H1 (cell line): ENCODE data around the gene UBE3C. TPM values are rescaled to one million over a fixed set of nuclear protein-coding genes. Genes with fewer than 3 reads are reported as not detected.

ENCODE experiments used
- CTCF ChIA-PET: fragments of 300-600 bp; sonication (Branson Sonifier 250); formaldehyde crosslinking; loops from one replicate; lab custom pipeline; 2021; ENCODE audit not compliant: partially characterized antibody; lab: Charles Lee
- POLR2A ChIA-PET: fragments of 300-600 bp; sonication (Branson Sonifier 250); formaldehyde crosslinking; loops from one replicate; lab custom pipeline; 2021; ENCODE audit warnings: inconsistent platforms; ENCODE audit not compliant: partially characterized antibody; lab: Charles Lee
- DNase-seq, 2 experiments: peaks; one replicate each; pipeline versions ENCODE4 v3.0.0 to v3.0.0-alpha.2; 2010 to 2022; ENCODE audit warnings: low spot score in 2 of 2, low read depth in 1 of 2, mixed read lengths in 1 of 2
- FAIRE-seq: peaks from 2 replicates; lab custom pipeline; 2011; peaks lifted over from hg19 to GRCh38; lab: Jason Lieb, UNC
- H2AFZ ChIP-seq: 2 replicates; pipeline ENCODE4 v1.8.1; 2012; ENCODE audit warnings: low read length, inconsistent platforms
- H2AK5ac ChIP-seq: 2 replicates; pipeline ENCODE4 v1.6.1; 2013; ENCODE audit warnings: low read depth, low read length
- H2BK120ac ChIP-seq: replicated peaks from 2 replicates; pipeline ENCODE3; 2013; ENCODE audit warnings: low read depth, low read length, inconsistent platforms
- H2BK12ac ChIP-seq: 2 replicates; pipeline ENCODE4 v1.6.1; 2013; ENCODE audit warnings: low read depth, low read length
- H2BK15ac ChIP-seq: 2 replicates; pipeline ENCODE4 v1.6.1; 2013; ENCODE audit warnings: low read length
- H2BK20ac ChIP-seq: 2 replicates; pipeline ENCODE4 v1.6.1; 2013; ENCODE audit warnings: low read length
- H2BK5ac ChIP-seq: 2 replicates; pipeline ENCODE4 v1.6.1; 2013; ENCODE audit warnings: low read depth, low read length
- H3K14ac ChIP-seq: 2 replicates; pipeline ENCODE4 v1.6.1; 2013; ENCODE audit warnings: inconsistent platforms; ENCODE audit not compliant: insufficient read length
- H3K18ac ChIP-seq: 2 replicates; pipeline ENCODE4 v1.6.1; 2013; ENCODE audit warnings: low read length; ENCODE audit errors: extremely low read depth
- H3K23ac ChIP-seq: 2 replicates; pipeline ENCODE4 v1.6.1; 2013; ENCODE audit warnings: inconsistent platforms; ENCODE audit not compliant: insufficient read length
- H3K23me2 ChIP-seq: 2 replicates; pipeline ENCODE4 v1.6.1; 2013; ENCODE audit warnings: low read depth, low read length
- H3K27ac ChIP-seq: 2 replicates; pipeline ENCODE4 v1.6.1; 2011; ENCODE audit warnings: low read depth, low read length, inconsistent platforms
- H3K27me3 ChIP-seq, 4 experiments: replicated peaks in 1 of 4; 1 replicate in 1 of 4; 2 replicates in 3 of 4; pipeline versions ENCODE4 v1.6.1 to v1.8.1; 2011 to 2013; ENCODE audit warnings: low read length in 3 of 4, mild to moderate bottlenecking in 3 of 4, inconsistent platforms in 2 of 4, mixed read lengths in 2 of 4, moderate library complexity in 1 of 4; ENCODE audit not compliant: control insufficient read depth in 3 of 4, insufficient read depth in 3 of 4; ENCODE audit errors: extremely low read depth in 1 of 4
- H3K36me3 ChIP-seq, 4 experiments: 2 replicates each; pipeline versions ENCODE4 v1.6.1 to v1.8.1; 2011 to 2013; ENCODE audit warnings: mild to moderate bottlenecking in 4 of 4, low read length in 3 of 4, moderate library complexity in 2 of 4, control low read depth in 1 of 4, inconsistent platforms in 1 of 4; ENCODE audit not compliant: insufficient read depth in 4 of 4, control insufficient read depth in 2 of 4
- H3K4ac ChIP-seq: replicated peaks from 2 replicates; pipeline ENCODE3; 2013; ENCODE audit warnings: low read length, low read depth, mixed read lengths, inconsistent platforms; ENCODE audit not compliant: insufficient read length
- H3K4me1 ChIP-seq, 4 experiments: replicated peaks in 1 of 4; 1 replicate in 1 of 4; 2 replicates in 3 of 4; pipeline versions ENCODE4 v1.6.1 to v1.8.1; 2011 to 2013; ENCODE audit warnings: low read length in 3 of 4, inconsistent platforms in 2 of 4, mixed read lengths in 1 of 4; ENCODE audit not compliant: insufficient read depth in 4 of 4, control insufficient read depth in 3 of 4
- H3K4me2 ChIP-seq, 2 experiments: 2 replicates each; pipeline versions ENCODE4 v1.6.1 to v1.8.1; 2011 to 2013; ENCODE audit warnings: low read depth in 2 of 2, low read length in 2 of 2, control low read depth in 1 of 2, inconsistent platforms in 1 of 2, mild to moderate bottlenecking in 1 of 2; ENCODE audit not compliant: insufficient read depth in 1 of 2
- H3K4me3 ChIP-seq, 4 experiments: fragments of 200-600, 300-600 bp in 1 of 4; sonication (generic), shearing (Covaris generic), sonication (Bioruptor Twin) in 1 of 4; 2 replicates each; pipeline versions ENCODE4 v1.5.1 to v1.8.1; 2011 to 2016; ENCODE audit warnings: low read length in 4 of 4, low read depth in 3 of 4, control low read depth in 2 of 4, inconsistent platforms in 2 of 4, mild to moderate bottlenecking in 2 of 4, mixed read lengths in 1 of 4, moderate library complexity in 1 of 4; ENCODE audit not compliant: insufficient read depth in 2 of 4; ENCODE audit errors: extremely low read depth in 1 of 4
- H3K56ac ChIP-seq: replicated peaks from 2 replicates; pipeline ENCODE3; 2013; ENCODE audit warnings: low read depth, mild to moderate bottlenecking, mixed read lengths, low read length, inconsistent platforms; ENCODE audit not compliant: insufficient read length
- H3K79me1 ChIP-seq: 2 replicates; pipeline ENCODE4 v1.6.1; 2013; ENCODE audit warnings: low read depth, low read length, control low read depth
- H3K79me2 ChIP-seq, 2 experiments: 2 replicates each; pipeline versions ENCODE4 v1.6.1 to v1.8.1; 2012 to 2013; ENCODE audit warnings: low read length in 2 of 2, mild to moderate bottlenecking in 2 of 2, inconsistent platforms in 1 of 2; ENCODE audit not compliant: insufficient read depth in 2 of 2, control insufficient read depth in 1 of 2
- H3K9ac ChIP-seq, 4 experiments: replicated peaks in 1 of 4; 1 replicate in 1 of 4; 2 replicates in 3 of 4; pipeline versions ENCODE4 v1.6.1 to v1.8.1; 2011 to 2013; ENCODE audit warnings: low read depth in 3 of 4, low read length in 3 of 4, control low read depth in 2 of 4, mild to moderate bottlenecking in 2 of 4, moderate library complexity in 2 of 4, inconsistent platforms in 1 of 4; ENCODE audit errors: extremely low read depth in 1 of 4
- H3K9me3 ChIP-seq, 2 experiments: 2 replicates each; pipeline versions ENCODE4 v1.6.1 to v1.8.1; 2012 to 2013; ENCODE audit warnings: mild to moderate bottlenecking in 2 of 2, moderate library complexity in 2 of 2, control low read depth in 1 of 2, inconsistent platforms in 1 of 2, low read depth in 1 of 2, low read length in 1 of 2, mixed read lengths in 1 of 2; ENCODE audit not compliant: insufficient read depth in 2 of 2
- H4K20me1 ChIP-seq, 2 experiments: replicated peaks in 1 of 2; 2 replicates each; pipeline versions ENCODE3 to v1.8.1; 2011 to 2013; ENCODE audit warnings: inconsistent platforms in 2 of 2, low read length in 2 of 2, mild to moderate bottlenecking in 1 of 2; ENCODE audit not compliant: insufficient read depth in 2 of 2, control insufficient read depth in 1 of 2
- H4K5ac ChIP-seq: 2 replicates; pipeline ENCODE4 v1.6.1; 2013; ENCODE audit warnings: low read length, low read depth, mixed read lengths, inconsistent platforms; ENCODE audit not compliant: insufficient read length
- H4K8ac ChIP-seq: 2 replicates; pipeline ENCODE4 v1.8.0; 2013; ENCODE audit warnings: mild to moderate bottlenecking, moderate library complexity, low read length, inconsistent platforms; ENCODE audit not compliant: insufficient read depth; ENCODE audit errors: extremely low read depth
- H4K91ac ChIP-seq: replicated peaks from 2 replicates; pipeline ENCODE3; 2013; ENCODE audit warnings: low read length, mixed read lengths, inconsistent platforms; ENCODE audit not compliant: insufficient read length
- ASH2L ChIP-seq: fragments of 200-600, 300-600 bp; sonication (generic); IDR thresholded peaks from one replicate; pipeline ENCODE4 v1.7.1; 2017; ENCODE audit warnings: low read length
- CBX5 ChIP-seq: fragments of 300-800, 300-1000 bp; sonication (generic); IDR thresholded peaks from 2 replicates; pipeline ENCODE4 v1.7.1; 2016; ENCODE audit warnings: antibody characterized with exemption, low read length, low read depth
- CHD2 ChIP-seq: IDR thresholded peaks from 2 replicates; pipeline ENCODE4 v1.6.1; 2012; ENCODE audit warnings: low read length, improper control_type of control experiment
- CREB1 ChIP-seq: IDR thresholded peaks from 2 replicates; pipeline ENCODE4 v1.6.1; 2012; ENCODE audit warnings: inconsistent platforms
- GABPA ChIP-seq: IDR thresholded peaks from 2 replicates; pipeline ENCODE4 v1.6.1; 2011; ENCODE audit warnings: mild to moderate bottlenecking, low read length, moderate library complexity, borderline replicate concordance; ENCODE audit not compliant: insufficient read depth
- GTF2F1 ChIP-seq: IDR thresholded peaks from 2 replicates; pipeline ENCODE4 v1.6.1; 2012; ENCODE audit warnings: low read depth, low read length, improper control_type of control experiment, borderline replicate concordance
- JUN ChIP-seq: IDR thresholded peaks from 2 replicates; pipeline ENCODE4 v1.6.1; 2011; ENCODE audit warnings: low read depth, mild to moderate bottlenecking, improper control_type of control experiment, low read length
- KDM1A ChIP-seq: fragments of 200-600, 300-600 bp; sonication (generic); IDR thresholded peaks from 2 replicates; pipeline ENCODE4 v1.7.1; 2016; ENCODE audit warnings: mild to moderate bottlenecking, low read length, borderline replicate concordance
- POU5F1 ChIP-seq: IDR thresholded peaks from 2 replicates; pipeline ENCODE4 v1.6.1; 2011; ENCODE audit warnings: low read depth, mild to moderate bottlenecking, low read length, moderate library complexity
- RBBP5 ChIP-seq: IDR thresholded peaks from 2 replicates; pipeline ENCODE4 v1.7.1; 2012; ENCODE audit warnings: low read depth, mild to moderate bottlenecking, inconsistent platforms, low read length, moderate library complexity, borderline replicate concordance
- RNF2 ChIP-seq: fragments of 200-900, 300-1000 bp; sonication (generic); IDR thresholded peaks from 2 replicates; pipeline ENCODE4 v1.7.1; 2016; ENCODE audit warnings: borderline replicate concordance, low read depth, mild to moderate bottlenecking, antibody characterized with exemption, low read length; ENCODE audit not compliant: poor library complexity, severe bottlenecking; ENCODE audit errors: missing control alignments
- SIRT6 ChIP-seq: IDR thresholded peaks from one replicate; pipeline ENCODE4 v1.7.1; 2012; ENCODE audit warnings: low read length, inconsistent platforms
- SIX5 ChIP-seq: IDR thresholded peaks from 2 replicates; pipeline ENCODE4 v1.6.1; 2011; ENCODE audit warnings: mild to moderate bottlenecking, low read depth, low read length
- SP2 ChIP-seq: IDR thresholded peaks from 2 replicates; pipeline ENCODE4 v1.6.1; 2012; ENCODE audit warnings: mild to moderate bottlenecking, low read length, inconsistent platforms
- ZNF274 ChIP-seq: IDR thresholded peaks from 2 replicates; pipeline ENCODE4 v1.7.0; 2012; ENCODE audit warnings: low read length, borderline replicate concordance; ENCODE audit errors: extremely low read depth
- WGBS, 2 experiments: shearing (Covaris generic) in 1 of 2; methylation state at CpG; one replicate each; pipeline versions ENCODE4 v1.1.6 to v1.1.7; 2013 to 2015; ENCODE audit warnings: low lambda C conversion rate in 2 of 2, mixed read lengths in 2 of 2, inconsistent platforms in 1 of 2, low coverage in 1 of 2, missing lambda C conversion rate in 1 of 2; ENCODE audit not compliant: insufficient replicate concordance in 2 of 2, insufficient coverage in 1 of 2, insufficient read length in 1 of 2; ENCODE audit errors: extremely low coverage in 1 of 2, missing lambda C conversion rate in 1 of 2; 5-methylcytosine and 5-hydroxymethylcytosine counted together
- polyA plus RNA-seq, 7 experiments: library from polyadenylated mRNA; depleted of rRNA in 3 of 7; stranded (reverse) in 5 of 7; unstranded in 2 of 7; fragments of >200 nt in 5 of 7; fragments of 200-250 nt in 2 of 7; gene quantifications; 1 replicate in 5 of 7; 2 replicates in 1 of 7; 4 replicates in 1 of 7; pipeline versions ENCODE4 v1.2.1 to v1.2.3, GENCODE V29; 2011 to 2013; ENCODE audit warnings: missing spikeins in 2 of 7, mixed read lengths in 2 of 7
- total RNA-seq: library from RNA; stranded (reverse); fragmentation: NEBNext Ultra II Directional; extraction: Animal tissue kit (Norgen Biotek cat#: 25700); gene quantifications from 2 replicates; pipeline ENCODE4 v1.2.1, GENCODE V29; 2021

The UBE3C gene
- total and polyA plus RNA-seq, 2 of the 8 experiments (the other 6 are each of a cell fraction or from before 2014, with no cell fraction given) = 32.0 to 54.1 TPM

GRCh38 chr7:157089100-157089610 lies 49.6 kb upstream of the UBE3C start:
- no peak overlapping the region for H3K14ac ChIP-seq
- H3K27me3 ChIP-seq = no peaks in the 10 kb centered on the region; a peak in 2 of 7 replicates
- H2BK15ac ChIP-seq = no peak overlapping the region
- H4K5ac ChIP-seq = no peak overlapping the region
- no peak overlapping the region for H3K4me3 ChIP-seq
- H2AK5ac ChIP-seq = no peak overlapping the region
- H4K20me1 ChIP-seq = no peaks in the 10 kb centered on the region
- H2BK20ac ChIP-seq = no peak overlapping the region
- H3K4ac ChIP-seq = no peak overlapping the region
- no peak overlapping the region for H4K91ac ChIP-seq
- H3K56ac ChIP-seq = no peak overlapping the region
- H4K8ac ChIP-seq = no peak overlapping the region; the same call in 1 of the 2 replicates
- H3K4me1 ChIP-seq = no peaks in the 10 kb centered on the region
- CTCF ChIA-PET = no interaction called here
- 0 out of 2 replicates have a peak overlapping the region, but pooled peaks have one; percentile 13 for H2AFZ ChIP-seq
- no peak for DNase-seq
- no peaks in the 10 kb centered on the region; a peak in 1 of 8 replicates for H3K36me3 ChIP-seq
- no peak overlapping the region for H3K23ac ChIP-seq
- no peak overlapping the region for H3K18ac ChIP-seq
- no peak for FAIRE-seq
- no peaks in the 10 kb centered on the region for H3K79me2 ChIP-seq
- WGBS, 2 experiments = 88% methylated on average over 15 of the region's 15 CpGs; no CpG with 5 or more reads in 1 of the 2 experiments
- H2BK12ac ChIP-seq = no peak overlapping the region
- H3K23me2 ChIP-seq = peaks cover 1% of the 10 kb centered on the region; the same call in 1 of the 2 replicates
- H3K79me1 ChIP-seq = no peaks in the 10 kb centered on the region
- H2BK5ac ChIP-seq = no peak overlapping the region
- H3K27ac ChIP-seq = no peak overlapping the region
- peaks cover 21 to 22% of the 10 kb centered on the region in 2 experiments for H3K9me3 ChIP-seq
- no peak overlapping the region for H3K4me2 ChIP-seq
- POLR2A ChIA-PET = interaction anchor here (0.5 to 1.9 kb wide), 2 partner anchors 11 to 220 kb away, joined by 3 to 4 read pairs; no protein-coding TSS in a partner anchor
- H2BK120ac ChIP-seq = no peak overlapping the region
- H3K9ac ChIP-seq = no peak overlapping the region
- TF ChIP-seq GABPA (no peak), KDM1A (no peak), POU5F1 (no peak), RBBP5 (no peak), GTF2F1 (no peak), CBX5 (no peak), CREB1 (no peak), SIX5 (no peak), ZNF274 (no peak), ASH2L (no peak), SP2 (no peak), JUN (no peak), SIRT6 (no peak), RNF2 (no peak), CHD2 (no peak)
